Fibroblast of skin of right quadriceps (primary cell): ENCODE data around the gene PODNL1.
"Not testable (repeated sequence)": the region's sequence is repeated elsewhere in the genome, so short reads cannot be mapped to it uniquely, and the experiment has no call there.

Experiments
- DNase-seq: peaks from one replicate; pipeline ENCODE4 v3.0.0-alpha.2; 2013

The PODNL1 gene

DNA sequence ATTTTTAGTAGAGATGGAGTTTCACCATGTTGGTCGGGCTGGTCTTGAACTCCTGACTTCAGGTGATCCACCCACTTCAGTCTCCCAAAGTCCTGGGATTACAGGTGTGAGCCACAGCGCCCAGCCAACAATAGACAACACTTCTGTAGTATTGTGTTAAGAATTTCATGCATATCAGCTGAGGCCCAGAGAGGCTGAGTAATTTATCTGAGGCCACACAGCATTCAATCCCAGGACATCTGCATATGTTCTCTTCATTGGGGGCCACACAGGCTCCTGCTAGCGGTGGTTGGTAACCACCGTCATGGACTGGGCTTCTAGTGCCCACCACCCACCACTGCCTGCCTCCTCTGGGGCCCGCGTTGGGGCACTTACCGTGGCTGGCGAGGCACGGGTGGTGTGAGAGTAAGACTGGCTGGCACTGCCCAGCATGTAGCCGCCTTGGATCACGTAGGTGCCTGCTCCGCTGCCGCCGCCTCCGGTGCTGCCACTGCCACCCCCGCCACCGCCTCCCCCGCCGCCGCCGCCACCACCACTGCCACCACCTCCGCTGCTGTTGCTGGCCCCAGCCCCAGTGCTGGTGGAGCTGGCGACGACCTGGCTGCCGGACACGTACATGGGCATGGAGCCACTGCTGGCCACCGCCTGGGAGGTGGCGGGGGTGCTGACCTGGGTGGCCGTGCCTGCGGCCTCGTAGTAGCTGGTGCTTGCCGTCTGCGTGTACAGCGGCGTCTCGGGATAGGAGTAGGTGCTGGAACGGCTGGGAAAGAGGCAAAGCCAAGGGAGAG, 34.3 kb upstream of the PODNL1 start:
- no peak for DNase-seq

DNA sequence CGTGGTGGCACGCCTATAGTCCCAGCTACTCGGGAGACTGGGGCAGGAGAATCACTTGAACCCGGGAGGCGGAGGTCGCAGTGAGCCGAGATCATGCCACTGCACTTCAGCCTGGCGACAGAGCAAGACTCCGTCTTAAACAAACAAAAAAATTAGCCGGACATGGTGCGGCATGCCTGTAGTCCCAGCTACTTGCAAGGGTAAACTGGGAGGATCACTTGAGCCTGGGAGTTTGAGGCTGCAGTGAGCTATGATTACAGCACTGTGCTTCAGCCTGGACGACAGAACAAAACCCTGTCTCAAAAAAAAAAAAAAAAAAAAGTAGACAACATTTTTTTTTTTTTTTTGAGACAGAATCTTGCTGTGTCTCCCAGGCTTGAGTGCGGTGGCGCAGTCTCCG, 33.7 kb upstream of the PODNL1 start:
- not testable (repeated sequence) for DNase-seq

DNA sequence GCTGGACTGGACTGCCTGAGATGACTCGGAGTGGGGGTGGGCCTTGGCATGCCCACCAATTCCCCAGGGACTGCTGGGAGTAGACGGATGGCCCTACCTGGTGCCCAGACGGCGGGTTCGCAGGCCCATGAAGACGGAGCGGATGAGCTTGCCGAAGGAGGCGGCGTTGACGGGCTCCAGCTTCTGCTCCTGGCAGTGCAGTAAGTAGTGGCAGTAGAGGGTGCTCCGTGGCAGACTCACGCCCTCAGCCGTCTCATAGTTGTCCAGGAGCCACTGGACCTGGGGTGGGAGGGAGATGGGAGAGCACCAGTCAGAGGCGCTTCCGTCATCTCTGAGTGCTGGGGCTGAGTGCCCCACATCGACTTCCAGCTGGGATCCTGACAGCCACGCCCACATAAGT, 31.7 kb upstream of the PODNL1 start:
- no peak for DNase-seq

DNA sequence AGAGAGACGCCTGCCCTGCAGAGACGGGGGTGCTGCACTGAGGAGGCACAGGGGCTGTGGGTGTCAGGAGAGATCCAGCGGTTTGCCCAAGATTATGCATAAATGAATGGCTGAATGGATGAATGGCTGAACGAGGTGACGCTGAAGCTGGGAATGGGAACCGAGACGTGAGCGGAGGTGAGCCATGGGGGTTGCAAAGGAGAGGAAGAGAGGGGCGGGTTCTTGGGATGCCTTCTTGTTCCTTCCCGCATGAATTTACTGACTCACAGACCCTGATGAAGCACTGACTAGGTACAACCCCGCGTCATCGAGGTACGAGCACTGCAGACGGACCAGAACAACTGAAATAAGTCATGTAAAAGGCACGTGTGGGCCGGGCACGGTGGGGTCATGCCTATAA, 30.8 kb upstream of the PODNL1 start:
- no peak for DNase-seq

DNA sequence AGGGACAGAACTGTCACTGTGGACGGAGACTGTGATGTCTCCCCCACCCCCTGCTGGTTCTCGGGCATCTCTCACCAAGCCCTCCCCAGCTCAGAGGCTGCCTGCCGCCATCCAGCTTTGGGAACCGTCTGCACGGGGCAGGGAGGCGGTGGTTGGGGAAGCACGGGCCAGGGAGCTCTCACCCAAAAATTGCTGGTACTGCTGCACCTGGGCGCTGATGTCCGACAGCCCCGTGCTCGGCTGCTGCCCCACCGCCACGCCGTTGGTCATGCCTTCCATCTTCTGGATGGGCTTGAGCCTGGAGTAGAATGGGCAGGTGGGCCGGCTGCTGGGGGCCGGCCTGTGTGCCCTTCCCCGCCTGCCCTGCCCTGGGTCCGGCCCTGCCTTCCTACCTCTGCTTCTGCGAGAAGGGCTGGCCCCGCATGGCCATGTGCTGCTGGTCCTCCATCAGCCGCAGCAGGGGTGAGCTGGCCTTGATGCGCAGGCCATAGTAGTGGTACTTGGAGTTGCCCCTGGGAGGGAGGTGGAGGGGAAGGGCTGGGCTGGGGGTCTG, 30.2 kb upstream of the PODNL1 start:
- no peak for DNase-seq

DNA sequence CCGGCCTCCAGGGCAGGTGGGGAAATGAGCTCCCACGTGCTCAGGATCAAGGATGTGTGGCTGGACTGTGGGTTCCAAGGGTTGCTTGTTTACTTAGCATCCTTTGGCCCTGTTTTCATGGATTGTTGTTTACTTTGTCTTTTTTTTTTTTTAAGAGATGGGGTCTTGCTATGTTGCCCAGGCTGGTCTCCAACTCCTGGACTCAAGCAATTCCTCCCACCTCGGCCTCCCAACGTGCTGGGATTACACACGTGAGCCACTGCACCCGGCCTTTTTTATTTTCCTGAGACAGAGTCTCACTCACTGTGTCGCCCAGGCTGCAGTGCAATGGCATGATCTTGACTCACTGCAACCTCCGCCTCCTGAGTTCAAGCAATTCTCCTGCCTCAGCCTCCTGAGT, 29.0 kb upstream of the PODNL1 start:
- DNase-seq, result not testable (repeated sequence)

DNA sequence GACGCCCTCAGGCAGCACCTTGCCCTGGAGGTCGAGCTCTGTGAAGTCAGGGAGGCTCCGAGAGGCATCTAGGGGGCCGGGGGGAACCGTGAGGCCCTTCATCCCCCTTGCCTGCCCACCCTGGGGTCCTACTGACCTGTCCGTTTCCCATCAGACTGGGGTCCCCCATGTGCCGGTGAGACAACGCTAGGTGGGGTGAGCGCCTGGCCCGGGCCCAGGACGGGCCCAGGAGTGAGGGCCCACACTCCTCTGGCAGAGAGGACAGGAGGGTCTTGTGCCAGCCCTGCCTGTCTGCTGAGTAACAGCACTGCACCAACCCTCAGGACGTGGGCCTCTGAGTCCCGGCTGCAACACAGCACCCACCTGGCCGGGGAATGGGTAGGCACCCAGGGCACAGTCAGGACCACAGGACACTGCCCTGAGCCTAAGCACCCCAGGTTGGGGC, 28.5 kb upstream of the PODNL1 start:
- no peak for DNase-seq

DNA sequence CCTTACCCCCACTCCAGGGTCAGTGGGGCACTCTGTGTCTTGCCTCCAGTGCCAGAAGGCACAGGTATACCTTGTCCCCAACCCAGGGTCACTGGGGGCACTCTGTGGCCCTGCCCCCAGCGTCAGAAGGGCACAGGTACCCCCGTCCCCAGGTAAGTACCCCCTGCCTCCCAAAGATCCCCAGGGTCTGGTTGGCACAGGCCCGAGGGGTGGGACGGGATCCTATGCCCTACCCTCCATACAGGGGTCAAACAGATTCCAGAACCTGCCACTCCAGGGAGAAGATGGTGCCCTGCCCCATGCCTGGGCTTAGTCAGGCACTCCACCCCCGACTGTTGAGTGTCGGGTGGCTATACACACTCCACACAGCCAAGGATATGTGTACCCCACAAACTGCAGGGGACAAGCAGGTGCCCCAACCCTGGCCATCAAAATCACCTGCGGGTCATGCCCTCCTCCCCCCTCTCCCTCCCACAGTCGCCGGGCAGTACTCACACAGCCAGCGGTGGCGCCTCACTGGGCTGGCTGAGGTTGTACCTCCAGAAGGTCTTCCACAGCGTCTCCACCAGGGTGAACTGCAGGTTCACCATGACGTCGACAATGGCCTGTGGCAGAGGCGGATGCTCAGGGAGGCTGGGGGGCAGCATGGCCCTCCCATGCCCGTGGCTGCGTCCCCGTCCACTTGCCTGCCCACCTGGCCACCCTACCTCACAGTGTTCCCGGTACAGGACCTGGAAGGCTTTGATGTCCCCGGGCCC, 27.9 kb upstream of the PODNL1 start:
- no peak for DNase-seq

DNA sequence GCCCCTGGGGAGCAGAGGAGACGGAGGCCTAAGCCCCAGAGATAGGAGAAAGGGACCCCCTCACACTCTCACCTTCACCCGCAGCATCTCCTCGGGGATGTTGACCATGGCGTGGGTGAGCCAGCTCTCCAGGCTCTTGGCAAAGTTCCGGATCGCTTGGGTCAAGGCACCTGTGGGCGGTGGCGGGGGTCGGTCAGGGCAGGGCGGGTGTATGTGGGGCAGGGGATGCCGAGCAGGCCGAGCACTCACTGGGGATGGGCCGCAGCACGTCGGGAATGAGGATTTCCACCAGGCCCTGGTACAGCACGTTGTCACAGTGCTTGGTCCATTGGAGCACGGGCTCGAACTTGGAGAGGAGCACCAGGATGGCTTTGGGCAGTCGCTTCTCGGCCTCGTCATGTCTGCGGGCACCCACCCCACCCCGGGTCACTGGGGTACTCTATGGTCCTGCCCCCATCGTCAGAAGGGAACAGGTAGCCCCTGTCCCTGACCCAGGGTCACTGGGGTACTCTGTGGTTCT, 27.2 kb upstream of the PODNL1 start:
- DNase-seq, result no peak

DNA sequence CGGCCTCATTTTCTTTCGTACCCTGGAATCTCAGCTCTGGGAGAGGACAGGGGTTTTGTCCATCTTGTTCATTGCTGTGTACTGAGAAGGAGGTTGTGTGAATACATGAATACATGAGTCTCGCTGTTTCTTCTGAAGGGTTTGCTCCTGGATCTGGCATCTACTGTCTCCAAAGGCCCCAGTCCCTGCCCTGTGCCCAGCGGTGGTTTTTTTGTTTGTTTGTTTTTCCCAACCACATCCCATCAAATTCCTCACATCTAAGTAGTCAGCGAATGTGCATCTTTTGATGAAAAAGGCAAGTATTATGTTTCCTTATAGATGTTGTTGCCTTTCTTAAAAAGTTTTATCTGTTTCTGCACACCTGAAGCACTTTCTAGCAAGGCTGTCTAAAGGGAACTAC, 26.6 kb upstream of the PODNL1 start:
- DNase-seq, result no peak

DNA sequence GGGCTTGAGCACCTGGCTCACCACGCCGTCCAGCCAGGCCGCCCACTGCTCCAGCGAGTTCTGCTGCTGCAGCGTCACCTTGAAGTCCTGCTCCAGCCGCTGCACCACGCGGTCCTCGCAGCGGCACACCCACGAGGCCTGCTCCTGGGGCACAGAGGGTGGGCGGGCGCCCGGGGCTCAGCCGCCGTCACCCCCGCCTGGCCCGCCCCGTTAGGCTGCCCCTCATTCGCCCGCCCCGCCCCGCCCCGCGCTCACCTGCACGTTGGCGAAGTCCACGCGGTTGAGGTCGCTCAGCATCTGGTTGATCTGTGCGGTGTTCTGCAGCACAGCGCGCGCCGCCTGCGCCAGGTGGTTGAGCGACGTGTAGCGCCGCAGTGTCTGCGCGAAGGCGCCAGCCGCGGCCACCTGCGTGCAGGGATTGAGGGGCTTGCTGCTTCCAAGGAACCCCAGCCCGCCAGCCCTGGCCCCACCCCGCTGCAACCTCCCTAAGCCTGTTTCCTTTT, 25.4 kb upstream of the PODNL1 start:
- DNase-seq, result no peak

DNA sequence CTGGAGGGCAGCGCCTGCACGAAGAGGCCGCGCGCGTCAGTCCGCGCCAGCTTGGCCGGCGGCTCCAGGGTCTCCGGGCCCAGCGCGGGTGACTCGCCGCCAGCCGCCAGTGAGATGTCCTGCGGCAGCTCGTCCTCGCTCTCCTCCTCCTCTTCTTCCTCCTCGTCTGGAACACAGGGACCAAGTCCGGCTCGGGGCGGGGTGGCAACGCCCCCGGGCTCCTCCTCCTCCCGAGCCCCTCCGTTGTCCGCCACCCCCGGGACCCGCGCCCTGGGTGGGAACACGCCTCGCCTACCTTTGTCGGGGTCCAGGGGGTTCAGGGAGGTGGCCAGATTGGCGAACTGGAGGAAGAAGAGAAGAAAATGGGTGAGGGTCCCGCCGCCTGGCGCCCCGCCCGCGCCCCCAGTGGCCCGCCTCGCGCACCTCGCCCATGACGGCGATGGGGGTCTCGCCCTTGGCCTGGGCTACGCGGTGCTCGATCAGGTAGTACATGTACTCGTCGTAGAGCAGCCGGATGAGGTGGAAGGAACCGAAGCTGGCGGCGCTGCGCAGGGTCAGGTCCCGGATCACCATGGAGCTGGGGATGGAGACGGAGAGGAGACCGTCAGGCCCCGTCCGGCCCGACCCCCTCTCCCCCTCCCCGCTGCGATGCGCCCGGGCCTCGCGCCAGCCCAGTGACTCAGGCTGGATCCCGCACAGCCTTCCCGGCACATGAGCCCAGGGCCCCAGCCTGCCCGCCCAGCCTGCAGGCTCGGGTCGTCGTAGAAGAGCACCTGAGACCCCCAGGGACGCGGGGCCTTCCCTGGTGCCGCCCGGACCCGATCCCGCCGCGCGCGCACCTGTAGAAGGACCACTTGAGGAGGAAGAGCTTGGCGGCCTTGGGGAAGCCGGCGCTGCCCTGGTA, 24.7 kb upstream of the PODNL1 start:
- peak; percentile 42 for DNase-seq

DNA sequence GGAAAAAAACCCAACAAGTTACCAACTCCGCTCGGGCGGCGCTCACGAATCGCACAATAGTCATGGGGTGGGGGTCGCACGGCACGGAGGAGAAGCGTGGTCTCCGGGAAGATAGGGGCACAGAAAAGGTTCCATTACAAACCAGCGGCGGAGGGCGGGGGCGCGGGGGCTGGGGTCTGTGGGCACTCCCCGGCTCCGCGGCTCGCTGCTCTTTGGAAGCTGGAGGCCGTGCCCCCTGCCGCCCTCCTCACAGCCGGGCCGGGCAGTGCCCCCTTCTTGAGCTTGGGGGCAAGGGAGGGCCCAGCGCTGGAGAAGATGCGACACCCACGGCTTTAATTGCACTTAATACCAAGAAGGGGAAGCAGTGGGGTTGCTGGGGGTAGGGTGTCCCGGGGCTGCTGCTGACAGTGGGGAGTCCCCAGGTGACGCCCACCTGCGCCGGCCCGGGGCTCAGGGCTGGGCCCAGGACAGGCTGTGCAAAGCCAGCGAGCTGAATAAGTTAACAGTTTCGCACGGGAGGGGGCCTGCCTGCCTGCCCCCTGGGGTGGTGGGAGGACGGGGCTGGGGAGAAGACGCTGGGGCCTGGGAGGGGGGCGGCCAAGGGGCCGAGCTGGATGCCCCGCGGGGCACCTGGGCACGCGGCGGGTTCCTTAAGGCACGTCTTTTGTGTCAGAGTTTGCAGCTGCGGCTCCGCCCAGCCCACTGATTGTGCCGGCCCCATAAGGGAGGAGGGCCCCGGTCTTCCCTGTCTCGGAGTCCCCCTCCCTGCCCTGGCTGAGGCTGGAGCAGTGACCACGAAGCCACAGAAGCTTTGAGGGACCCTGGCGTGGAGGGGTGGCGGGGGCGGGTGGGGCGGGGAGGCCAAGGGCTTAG, 23.8 kb upstream of the PODNL1 start:
- DNase-seq, result no peak

DNA sequence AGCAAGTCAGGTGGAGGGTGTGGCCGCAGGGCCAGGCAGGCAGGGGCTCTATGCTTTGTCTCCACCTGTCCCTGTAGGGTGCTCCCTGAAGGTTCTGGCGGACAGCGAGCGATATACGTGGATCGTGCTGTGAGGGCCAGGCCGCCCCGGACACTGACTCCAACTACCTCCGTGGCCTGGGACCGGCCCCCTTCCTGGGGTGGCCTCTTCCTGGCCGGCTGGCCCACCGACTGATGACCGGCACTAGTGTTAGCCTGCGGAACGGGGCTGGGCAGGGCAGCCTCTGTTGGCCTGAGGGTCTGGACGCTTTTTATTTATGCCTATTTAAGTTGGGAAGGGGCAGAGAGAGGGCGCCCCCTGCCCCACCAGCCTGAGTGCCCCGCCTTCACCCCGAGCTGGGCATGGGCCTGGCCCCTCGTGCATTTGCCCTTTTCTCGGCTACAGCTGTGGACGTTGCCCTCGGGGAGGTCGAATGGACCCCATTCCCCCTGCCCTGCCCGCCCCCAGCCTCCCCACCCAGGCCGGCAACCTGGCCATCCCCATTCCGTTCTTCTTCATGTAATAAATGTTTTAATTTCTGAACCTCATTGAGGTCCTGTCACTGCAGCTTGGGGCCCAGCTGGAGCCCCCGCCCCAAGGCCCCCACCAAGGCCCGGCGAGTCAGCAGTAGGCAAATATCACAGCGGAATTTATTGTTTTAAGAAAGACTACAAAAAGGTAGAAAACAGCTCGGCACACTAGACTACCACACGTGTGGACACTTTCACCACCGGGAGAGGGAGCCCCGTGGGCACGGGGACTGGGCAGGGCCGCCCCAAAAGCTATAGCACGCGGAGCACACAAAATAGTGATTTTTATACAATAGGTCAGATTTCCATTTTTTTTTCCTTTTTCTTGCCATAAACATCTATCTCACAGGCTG, 22.9 kb upstream of the PODNL1 start:
- DNase-seq, result no peak

DNA sequence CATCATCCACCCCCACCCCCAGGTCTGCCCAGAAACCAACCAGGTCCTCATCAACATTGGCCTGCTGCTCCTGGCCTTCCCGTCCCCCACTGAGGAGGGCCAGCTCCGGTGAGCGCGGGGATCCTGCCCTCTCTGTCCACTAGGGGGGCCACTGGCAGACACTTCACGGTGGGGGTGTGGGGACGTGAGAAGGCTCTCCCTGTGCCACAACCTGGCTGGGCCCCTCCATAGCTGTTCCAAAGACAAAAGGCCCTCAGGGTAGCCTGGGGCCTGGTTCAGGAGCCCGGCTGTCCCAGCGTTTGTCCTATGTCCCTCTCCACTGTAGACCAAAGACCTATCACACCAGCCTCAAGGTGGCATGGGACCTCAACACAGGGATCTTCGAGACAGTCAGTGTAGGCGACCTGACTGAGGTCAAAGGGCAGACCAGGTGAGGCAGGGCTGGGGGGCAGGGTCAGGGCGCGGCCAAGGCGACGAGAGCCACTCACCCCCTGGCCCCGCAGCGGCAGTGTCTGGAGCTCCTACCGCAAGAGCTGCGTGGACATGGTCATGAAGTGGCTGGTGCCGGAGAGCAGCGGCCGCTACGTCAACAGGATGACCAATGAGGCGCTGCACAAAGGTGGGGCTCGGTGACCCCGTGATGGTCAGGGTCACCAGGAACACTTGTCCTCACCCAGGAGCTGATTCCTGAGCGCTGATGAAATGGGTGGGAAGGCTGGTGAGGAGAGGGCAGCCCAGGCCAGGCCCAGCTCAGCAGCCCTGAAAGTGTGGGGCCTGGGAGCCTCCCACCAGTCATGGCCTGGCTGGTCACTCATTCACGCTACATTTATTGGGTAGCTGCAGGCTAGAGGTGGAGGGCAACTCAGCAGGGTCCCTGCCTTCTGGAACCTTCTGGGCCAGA, 22.0 kb upstream of the PODNL1 start:
- DNase-seq, result no peak

DNA sequence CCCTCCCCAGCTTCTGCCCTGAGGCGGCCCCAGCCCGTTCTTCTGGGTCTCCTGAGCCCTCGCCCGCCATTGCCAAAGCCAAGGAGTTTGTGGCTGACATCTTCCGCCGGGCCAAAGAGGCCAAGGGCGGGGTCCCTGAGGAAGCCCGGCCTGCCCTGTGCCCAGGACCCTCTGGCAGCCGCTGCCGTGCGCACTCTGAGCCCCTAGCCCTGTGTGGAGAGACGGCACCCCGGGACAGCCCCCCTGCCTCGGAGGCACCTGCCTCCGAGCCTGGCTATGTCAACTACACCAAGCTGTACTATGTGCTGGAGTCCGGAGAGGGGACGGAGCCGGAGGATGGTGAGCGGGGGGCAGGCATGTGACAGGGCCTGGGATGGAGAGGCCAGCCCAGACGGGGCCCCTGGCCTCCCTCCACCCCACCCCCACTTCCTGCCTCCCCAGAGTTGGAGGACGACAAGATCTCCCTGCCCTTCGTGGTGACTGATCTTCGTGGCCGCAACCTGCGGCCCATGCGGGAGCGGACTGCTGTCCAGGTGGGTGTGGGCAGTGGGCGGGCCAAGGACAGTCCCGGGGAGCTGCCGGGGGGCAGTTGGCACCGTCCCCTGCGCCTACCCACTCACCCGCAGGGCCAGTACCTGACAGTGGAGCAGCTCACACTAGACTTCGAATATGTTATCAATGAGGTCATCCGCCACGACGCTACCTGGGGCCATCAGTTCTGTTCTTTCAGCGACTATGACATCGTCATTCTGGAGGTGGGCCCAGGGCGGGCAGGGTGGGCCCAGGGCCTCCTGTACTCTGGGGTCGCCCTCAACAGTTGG, 21.1 kb upstream of the PODNL1 start:
- no peak for DNase-seq

DNA sequence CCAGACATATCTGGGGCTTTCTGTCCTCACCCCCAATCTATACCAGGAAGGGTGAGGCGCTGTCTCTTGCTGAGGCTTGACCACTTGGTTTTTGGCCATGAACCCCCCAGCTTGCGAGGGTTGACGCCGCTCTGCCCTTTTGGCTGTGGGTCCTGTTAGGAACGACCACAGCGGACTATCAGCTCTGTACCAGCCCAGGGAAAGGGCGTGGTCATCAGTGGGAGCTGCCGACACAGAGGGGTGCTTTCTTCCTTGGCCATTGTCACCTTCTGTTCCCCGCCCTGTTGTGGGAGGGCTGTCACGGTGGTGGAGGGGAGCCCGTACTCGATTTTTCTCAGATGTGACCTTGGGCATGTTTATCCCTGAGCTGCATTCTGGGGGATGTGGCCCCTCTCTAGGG, 19.8 kb upstream of the PODNL1 start:
- no peak for DNase-seq

DNA sequence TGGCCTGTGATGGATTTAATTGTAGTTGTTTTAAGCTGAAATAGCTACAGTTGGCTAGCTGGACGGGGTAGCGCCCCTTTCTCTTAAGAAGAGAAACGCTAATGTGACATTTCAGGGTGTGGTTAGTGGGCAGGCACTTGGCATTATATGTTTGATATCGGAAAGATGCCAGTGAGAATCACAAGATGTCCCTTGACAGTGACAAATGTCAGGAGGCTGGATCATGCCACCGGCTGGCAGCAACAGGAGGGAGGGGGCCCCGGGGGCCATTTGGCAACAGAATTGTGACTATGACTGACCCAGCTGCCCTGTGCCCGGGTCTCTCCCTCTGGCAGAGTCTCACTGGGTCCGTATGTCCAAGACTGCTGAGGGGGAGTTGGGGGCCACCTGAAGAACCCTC, 18.8 kb upstream of the PODNL1 start:
- DNase-seq, result no peak
